Gastrocnemius medialis (tissue), 4 donors: ENCODE results near the gene OR4S1. TPM values are rescaled to one million over a fixed set of nuclear protein-coding genes. Genes with fewer than 3 reads are reported as not detected.

ENCODE experiments used
- ATAC-seq, 2 donors: fragments of 150-250 bp; one replicate each; pipeline ENCODE4 v1.9.1; 2016
- DNase-seq, 2 donors: peaks; one replicate each; pipeline ENCODE4 v3.0.0-alpha.2; 2019
- H3K27ac ChIP-seq, 4 donors: fragments of 200-600 bp; sonication (generic); 1 replicate in 1 of 4; 2 replicates in 3 of 4; pipeline ENCODE4 v1.5.1; 2016 to 2018; ENCODE audit warnings: mild to moderate bottlenecking in 2 of 4, moderate library complexity in 1 of 4
- H3K27me3 ChIP-seq, 3 donors: fragments of 200-600 bp; sonication (generic) in 2 of 3; 1 replicate in 1 of 3; 2 replicates in 2 of 3; pipeline versions ENCODE4 v1.5.1 to v1.6.0; 2016 to 2019; ENCODE audit warnings: mild to moderate bottlenecking in 1 of 3, moderate library complexity in 1 of 3
- H3K36me3 ChIP-seq, 2 donors: fragments of 200-600 bp; sonication (generic) in 1 of 2; one replicate each; pipeline ENCODE4 v1.5.1; 2017 to 2018
- H3K4me1 ChIP-seq, 2 donors: fragments of 200-600 bp; sonication (generic) in 1 of 2; one replicate each; pipeline ENCODE4 v1.5.1; 2016 to 2017; ENCODE audit warnings: mild to moderate bottlenecking in 2 of 2
- H3K4me3 ChIP-seq, 4 donors: fragments of 200-600 bp; sonication (generic) in 3 of 4; 1 replicate in 1 of 4; 2 replicates in 3 of 4; pipeline ENCODE4 v1.5.1; 2016 to 2019; ENCODE audit warnings: mild to moderate bottlenecking in 2 of 4
- H3K9me3 ChIP-seq, 3 donors: fragments of 200-600 bp; sonication (generic) in 2 of 3; 1 replicate in 1 of 3; 2 replicates in 2 of 3; pipeline ENCODE4 v1.5.1; 2016 to 2019
- CTCF ChIP-seq, 5 experiments: fragments of 450-650 bp in 3 of 5; fragments of 200-600 bp in 2 of 5; sonication (generic) in 2 of 5; IDR thresholded peaks in 4 of 5; conservative IDR thresholded peaks in 1 of 5; 1 replicate in 4 of 5; 2 replicates in 1 of 5; pipeline ENCODE4 v1.5.1; 2016 to 2019; ENCODE audit warnings: antibody characterized with exemption in 5 of 5, mild to moderate bottlenecking in 3 of 5, moderate library complexity in 3 of 5
- POLR2A ChIP-seq, 2 donors: fragments of 450-650 bp; IDR thresholded peaks; one replicate each; pipeline ENCODE4 v1.6.1; 2017; ENCODE audit warnings: antibody characterized with exemption in 2 of 2, mild to moderate bottlenecking in 2 of 2, moderate library complexity in 2 of 2
- in situ Hi-C, 4 donors: fragments of 200-750 bp; cut with MboI; loops; one replicate each; pipeline versions ENCODE4 v1.15.0 to v1.8.0; 2017; ENCODE audit warnings: low sequenced_read_pairs in 4 of 4
- intact Hi-C: fragments of 100-400 bp; cut with DNase I; formaldehyde crosslinking; loops from one replicate; pipeline ENCODE4 v1.15.1; 2023; ENCODE audit warnings: low total_unique reads
- total RNA-seq, 4 donors: library from RNA; depleted of rRNA; stranded (reverse); fragments of >200 nt; gene quantifications; one replicate each; pipeline versions ENCODE4 v1.1.0 to v1.2.3, GENCODE V29; 2016

The OR4S1 gene
- not detected for total RNA-seq

GRCh38 chr11:48305923-48306322 is at the start of gene OR4S1:
OR4S1 (plus strand) TSS chr11:48306223; CDS start chr11:48306223, 0 bp downstream.
- TF ChIP-seq CTCF (IDR thresholded peaks at IDR 0.05 in 4 of 5, conservative IDR thresholded peaks at IDR 0.05 in 1 of 5) (no peak), POLR2A (IDR thresholded peaks at IDR 0.05) (no peak)
- Histone ChIP-seq H3K27me3 (no peaks in the 10 kb centered on the region), H3K4me3 (no peak within 1 kb of the TSS), H3K36me3 (no peaks in the 10 kb centered on the region), H3K4me1 (no peaks in the 10 kb centered on the region), H3K9me3 (no peaks in the 10 kb centered on the region), H3K27ac (no peak within 1 kb of the TSS)
- intact Hi-C loops (no loop called here), in situ Hi-C loops (no loop called here)
- DNase-seq (no peak), ATAC-seq (no peak)

GRCh38 chr11:48261600-48261999 is 44.4 kb upstream of the OR4S1 start:
- intact Hi-C loops (no loop called here), in situ Hi-C loops (no loop called here)
- ATAC-seq, result no peak
- H3K27ac ChIP-seq, result no peak overlapping the region
- no peak overlapping the region for H3K4me3 ChIP-seq
- TF ChIP-seq POLR2A (IDR thresholded peaks at IDR 0.05) (no peak), CTCF (IDR thresholded peaks at IDR 0.05 in 4 of 5, conservative IDR thresholded peaks at IDR 0.05 in 1 of 5) (no peak)
- H3K4me1 ChIP-seq, result no peaks in the 10 kb centered on the region
- no peaks in the 10 kb centered on the region for H3K9me3 ChIP-seq
- no peaks in the 10 kb centered on the region for H3K27me3 ChIP-seq
- no peak for DNase-seq
- no peaks in the 10 kb centered on the region for H3K36me3 ChIP-seq

DNA sequence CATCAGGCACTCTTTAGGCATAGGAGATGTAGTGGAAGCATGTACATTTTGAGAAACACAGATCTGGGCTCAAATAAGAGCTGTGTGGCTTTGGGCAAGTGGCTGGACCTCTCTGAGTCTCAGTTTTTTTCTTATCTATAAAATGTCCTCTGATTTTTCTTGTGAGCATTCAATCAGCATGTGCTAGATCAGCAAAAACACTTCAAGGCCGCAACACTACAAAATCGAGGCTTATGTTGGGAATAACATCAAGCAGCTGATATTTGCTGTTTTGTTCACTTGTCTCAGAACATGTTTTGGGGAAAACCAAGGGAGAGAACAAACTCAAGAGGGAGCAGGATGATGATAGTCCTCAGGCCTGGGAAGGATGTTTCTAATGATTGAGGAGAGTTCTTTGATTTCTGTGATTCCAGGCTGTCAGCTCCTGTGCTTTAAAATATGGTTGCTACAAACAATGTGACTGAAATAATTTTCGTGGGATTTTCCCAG is 42.6 kb upstream of the OR4S1 start, which contains the start of gene OR4X1:
Gene OR4X1 (plus strand): TSS at position 439 of the 489 bp plus-strand sequence. CDS start 0 bp downstream, at position 439.
- intact Hi-C loops, result no loop called here

GRCh38 chr11:48270621-48271020 is 35.4 kb upstream of the OR4S1 start:
- in situ Hi-C loops (no loop called here), intact Hi-C loops (no loop called here)
- no peaks in the 10 kb centered on the region for H3K36me3 ChIP-seq

More for the DNA sequence above, 42.6 kb upstream of the OR4S1 start, which contains the start of gene OR4X1:
- H3K4me3 ChIP-seq, result no peak within 1 kb of the TSS
- H3K4me1 ChIP-seq, result no peaks in the 10 kb centered on the region
- TF ChIP-seq CTCF (IDR thresholded peaks at IDR 0.05 in 4 of 5, conservative IDR thresholded peaks at IDR 0.05 in 1 of 5), result no peak
- no peak for TF ChIP-seq POLR2A (IDR thresholded peaks at IDR 0.05)
- DNase-seq (no peak), ATAC-seq (no peak)
- H3K36me3 ChIP-seq, result no peaks in the 10 kb centered on the region
- no peaks in the 10 kb centered on the region for H3K27me3 ChIP-seq
- no peaks in the 10 kb centered on the region for H3K9me3 ChIP-seq
- in situ Hi-C loops, result no loop called here
- no peak within 1 kb of the TSS for H3K27ac ChIP-seq

GRCh38 chr11:48272606-48273005 is 33.4 kb upstream of the OR4S1 start:
- in situ Hi-C loops, result no loop called here
- DNase-seq (no peak), ATAC-seq (no peak)
- Histone ChIP-seq H3K4me3 (no peak overlapping the region), H3K4me1 (no peaks in the 10 kb centered on the region), H3K27ac (no peak overlapping the region), H3K9me3 (no peaks in the 10 kb centered on the region), H3K27me3 (no peaks in the 10 kb centered on the region), H3K36me3 (no peaks in the 10 kb centered on the region)
- intact Hi-C loops, result no loop called here
- TF ChIP-seq CTCF (IDR thresholded peaks at IDR 0.05 in 4 of 5, conservative IDR thresholded peaks at IDR 0.05 in 1 of 5) (no peak), POLR2A (IDR thresholded peaks at IDR 0.05) (no peak)

More at GRCh38 chr11:48270621-48271020, 35.4 kb upstream of the OR4S1 start:
- H3K4me1 ChIP-seq, result no peaks in the 10 kb centered on the region
- no peak for DNase-seq
- no peak for TF ChIP-seq POLR2A (IDR thresholded peaks at IDR 0.05)
- H3K27ac ChIP-seq, result no peak overlapping the region
- H3K4me3 ChIP-seq, result no peak overlapping the region
- H3K9me3 ChIP-seq, result no peaks in the 10 kb centered on the region
- ATAC-seq, result no peak
- no peaks in the 10 kb centered on the region for H3K27me3 ChIP-seq
